Duodenal mucosa (tissue), 2 donors: ENCODE measurements around the gene PIBF1.

Source experiments
- H3K27ac ChIP-seq: one replicate; pipeline ENCODE4 v1.7.0; 2013; ENCODE audit warnings: low read depth, low read length
- H3K27me3 ChIP-seq, 2 donors: one replicate each; pipeline ENCODE4 v1.7.0; 2013; ENCODE audit warnings: low read length in 2 of 2, control low read depth in 1 of 2; ENCODE audit not compliant: insufficient read depth in 2 of 2, control insufficient read depth in 1 of 2
- H3K36me3 ChIP-seq, 2 donors: one replicate each; pipeline ENCODE4 v1.7.0; 2013; ENCODE audit warnings: low read length in 2 of 2, control low read depth in 1 of 2; ENCODE audit not compliant: insufficient read depth in 2 of 2, control insufficient read depth in 1 of 2
- H3K4me1 ChIP-seq, 2 donors: one replicate each; pipeline ENCODE4 v1.7.0; 2013; ENCODE audit warnings: low read length in 2 of 2, control low read depth in 1 of 2; ENCODE audit not compliant: insufficient read depth in 2 of 2, control insufficient read depth in 1 of 2
- H3K4me3 ChIP-seq, 2 donors: one replicate each; pipeline ENCODE4 v1.7.0; 2013; ENCODE audit warnings: low read length in 2 of 2, low read depth in 1 of 2
- H3K9ac ChIP-seq, 2 donors: one replicate each; pipeline ENCODE4 v1.7.0; 2013; ENCODE audit warnings: low read length in 2 of 2, low read depth in 1 of 2
- H3K9me3 ChIP-seq, 2 donors: one replicate each; pipeline ENCODE4 v1.7.0; 2013; ENCODE audit warnings: low read length in 2 of 2, control low read depth in 1 of 2; ENCODE audit not compliant: control insufficient read depth in 1 of 2

PIBF1 gene

GRCh38 chr13:72852207-72852606 lies 70.3 kb downstream of the PIBF1 start:
- H3K4me3 ChIP-seq, result no peak overlapping the region
- H3K4me1 ChIP-seq, result peaks cover 0 to 9% of the 10 kb centered on the region in 2 donors
- peaks cover 6 to 20% of the 10 kb centered on the region in 2 donors for H3K36me3 ChIP-seq
- no peak overlapping the region for H3K27ac ChIP-seq
- no peaks in the 10 kb centered on the region for H3K9me3 ChIP-seq
- H3K27me3 ChIP-seq, result no peaks in the 10 kb centered on the region
- H3K9ac ChIP-seq, result no peak overlapping the region

GRCh38 chr13:72853000-72853399 lies 71.1 kb downstream of the PIBF1 start:
- no peaks in the 10 kb centered on the region for H3K27me3 ChIP-seq
- no peak overlapping the region for H3K27ac ChIP-seq
- H3K9me3 ChIP-seq, result no peaks in the 10 kb centered on the region
- peaks cover 6 to 12% of the 10 kb centered on the region in 2 donors for H3K36me3 ChIP-seq
- peaks cover 0 to 9% of the 10 kb centered on the region in 2 donors for H3K4me1 ChIP-seq
- no peak overlapping the region for H3K9ac ChIP-seq
- H3K4me3 ChIP-seq, result no peak overlapping the region

GRCh38 chr13:72864142-72865011 lies 82.4 kb downstream of the PIBF1 start:
- Histone ChIP-seq H3K27ac (no peak overlapping the region), H3K9me3 (peaks cover 0 to 2% of the 10 kb centered on the region in 2 donors), H3K27me3 (no peaks in the 10 kb centered on the region), H3K4me1 (no peaks in the 10 kb centered on the region), H3K4me3 (no peak overlapping the region), H3K9ac (no peak overlapping the region), H3K36me3 (peaks cover 0 to 6% of the 10 kb centered on the region in 2 donors)

- Histone ChIP-seq H3K9ac (no peak overlapping the region), H3K4me3 (no peak overlapping the region), H3K4me1 (no peaks in the 10 kb centered on the region), H3K36me3 (peaks cover 0 to 6% of the 10 kb centered on the region in 2 donors), H3K9me3 (peaks cover 0 to 2% of the 10 kb centered on the region in 2 donors), H3K27me3 (no peaks in the 10 kb centered on the region), H3K27ac (no peak overlapping the region)
Measured at GRCh38 chr13:72868229-72868628, 86.3 kb downstream of the PIBF1 start.

- no peaks in the 10 kb centered on the region for H3K27me3 ChIP-seq
Measured at GRCh38 chr13:72875233-72875632, 93.3 kb downstream of the PIBF1 start.

GRCh38 chr13:72884101-72884500 lies 102.2 kb downstream of the PIBF1 start:
- no peak overlapping the region for H3K4me3 ChIP-seq
- H3K9me3 ChIP-seq, result peaks cover 0 to 3% of the 10 kb centered on the region in 2 donors
- no peak overlapping the region for H3K27ac ChIP-seq
- peaks cover 3 to 5% of the 10 kb centered on the region in 2 donors for H3K4me1 ChIP-seq
- H3K9ac ChIP-seq, result no peak overlapping the region
- no peaks in the 10 kb centered on the region for H3K36me3 ChIP-seq
- H3K27me3 ChIP-seq, result no peaks in the 10 kb centered on the region

More at GRCh38 chr13:72875233-72875632, 93.3 kb downstream of the PIBF1 start:
- H3K27ac ChIP-seq, result no peak overlapping the region
- H3K4me1 ChIP-seq, result no peaks in the 10 kb centered on the region
- no peak overlapping the region for H3K9ac ChIP-seq
- H3K4me3 ChIP-seq, result no peak overlapping the region
- peaks cover 0 to 3% of the 10 kb centered on the region in 2 donors for H3K36me3 ChIP-seq
- H3K9me3 ChIP-seq, result peaks cover 0 to 5% of the 10 kb centered on the region in 2 donors

GRCh38 chr13:72886272-72887067 lies 104.5 kb downstream of the PIBF1 start:
- H3K9me3 ChIP-seq, result peaks cover 0 to 3% of the 10 kb centered on the region in 2 donors
- H3K4me1 ChIP-seq, result peaks cover 3 to 5% of the 10 kb centered on the region in 2 donors
- H3K27ac ChIP-seq, result no peak overlapping the region
- no peak overlapping the region for H3K9ac ChIP-seq
- H3K36me3 ChIP-seq, result no peaks in the 10 kb centered on the region
- no peaks in the 10 kb centered on the region for H3K27me3 ChIP-seq
- H3K4me3 ChIP-seq, result peak overlapping the region in 1 of 2 donors; percentile 3

- Histone ChIP-seq H3K4me3 (no peak overlapping the region), H3K36me3 (no peaks in the 10 kb centered on the region), H3K9me3 (no peaks in the 10 kb centered on the region), H3K9ac (no peak overlapping the region), H3K27me3 (no peaks in the 10 kb centered on the region), H3K27ac (no peak overlapping the region), H3K4me1 (peaks cover 3 to 5% of the 10 kb centered on the region in 2 donors)
Measured at GRCh38 chr13:72889495-72889894, 107.6 kb downstream of the PIBF1 start.

GRCh38 chr13:72890546-72890945 lies 108.6 kb downstream of the PIBF1 start:
- no peaks in the 10 kb centered on the region for H3K9me3 ChIP-seq
- H3K36me3 ChIP-seq, result peaks cover under 1 to 1% of the 10 kb centered on the region in 2 donors
- H3K27me3 ChIP-seq, result no peaks in the 10 kb centered on the region
- H3K27ac ChIP-seq, result no peak overlapping the region
- peaks cover 3 to 5% of the 10 kb centered on the region in 2 donors for H3K4me1 ChIP-seq
- H3K9ac ChIP-seq, result no peak overlapping the region
- no peak overlapping the region for H3K4me3 ChIP-seq

- peaks cover 3 to 4% of the 10 kb centered on the region in 2 donors for H3K4me1 ChIP-seq
- H3K27me3 ChIP-seq, result no peaks in the 10 kb centered on the region
- no peak overlapping the region for H3K4me3 ChIP-seq
Measured at GRCh38 chr13:72891423-72891822, 109.5 kb downstream of the PIBF1 start.

More at GRCh38 chr13:72891423-72891822, 109.5 kb downstream of the PIBF1 start:
- Histone ChIP-seq H3K9me3 (peaks cover 3 to 5% of the 10 kb centered on the region in 2 donors), H3K9ac (no peak overlapping the region), H3K27ac (no peak overlapping the region), H3K36me3 (peaks cover 7 to 8% of the 10 kb centered on the region in 2 donors)
